ENCODE results near the gene FOXD4.
"Not testable (repeated sequence)": the region's sequence is repeated elsewhere in the genome, so short reads cannot be mapped to it uniquely, and the experiment has no call there.

DNA sequence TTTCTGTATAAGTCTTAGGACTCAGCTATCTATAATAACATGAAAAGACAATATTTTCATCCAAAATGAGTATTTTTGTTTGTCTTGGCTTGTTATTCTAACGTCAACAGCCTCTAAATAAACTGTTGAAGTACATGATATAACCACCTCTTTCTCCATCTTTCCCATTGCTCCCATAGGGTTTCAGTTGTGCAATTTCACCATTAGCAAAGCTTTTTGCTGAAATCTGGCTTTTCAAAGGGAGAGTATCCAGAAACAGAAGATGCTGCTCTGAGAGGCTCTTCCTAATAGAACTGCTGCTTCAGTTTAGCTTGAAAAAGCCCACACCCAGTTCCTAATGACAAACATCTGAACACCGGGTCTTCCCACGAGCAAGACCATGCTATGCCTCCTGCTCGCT is 31.1 kb downstream of the FOXD4 start:
- TF ChIP-seq, protein P1, sequence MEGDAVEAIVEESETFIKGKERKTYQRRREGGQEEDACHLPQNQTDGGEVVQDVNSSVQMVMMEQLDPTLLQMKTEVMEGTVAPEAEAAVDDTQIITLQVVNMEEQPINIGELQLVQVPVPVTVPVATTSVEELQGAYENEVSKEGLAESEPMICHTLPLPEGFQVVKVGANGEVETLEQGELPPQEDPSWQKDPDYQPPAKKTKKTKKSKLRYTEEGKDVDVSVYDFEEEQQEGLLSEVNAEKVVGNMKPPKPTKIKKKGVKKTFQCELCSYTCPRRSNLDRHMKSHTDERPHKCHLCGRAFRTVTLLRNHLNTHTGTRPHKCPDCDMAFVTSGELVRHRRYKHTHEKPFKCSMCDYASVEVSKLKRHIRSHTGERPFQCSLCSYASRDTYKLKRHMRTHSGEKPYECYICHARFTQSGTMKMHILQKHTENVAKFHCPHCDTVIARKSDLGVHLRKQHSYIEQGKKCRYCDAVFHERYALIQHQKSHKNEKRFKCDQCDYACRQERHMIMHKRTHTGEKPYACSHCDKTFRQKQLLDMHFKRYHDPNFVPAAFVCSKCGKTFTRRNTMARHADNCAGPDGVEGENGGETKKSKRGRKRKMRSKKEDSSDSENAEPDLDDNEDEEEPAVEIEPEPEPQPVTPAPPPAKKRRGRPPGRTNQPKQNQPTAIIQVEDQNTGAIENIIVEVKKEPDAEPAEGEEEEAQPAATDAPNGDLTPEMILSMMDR (IDR thresholded peaks at IDR 0.05; ENCODE audit: insufficient read depth, low read length, poor library complexity, severe bottlenecking) = not testable (repeated sequence)
- TF ChIP-seq EZH2phosphoT487 (conservative IDR thresholded peaks at IDR 0.05; ENCODE audit: low read length) = not testable (repeated sequence)

Data from SU-DHL-6 (cell line).